T-helper 17 cell (primary cell): ENCODE results near the gene ANKRD44. TPM values are rescaled to one million over a fixed set of nuclear protein-coding genes. Genes with fewer than 3 reads are reported as not detected.
"Not testable (repeated sequence)": the region's sequence is repeated elsewhere in the genome, so short reads cannot be mapped to it uniquely, and the experiment has no call there.

ENCODE experiments used
- ATAC-seq: fragments of 150-1000 bp; cut with Tn5 transposase; 2 replicates; pipeline ENCODE4 v1.10.0; 2021; ENCODE audit warnings: mild to moderate bottlenecking, moderate library complexity
- DNase-seq, 3 donors: peaks; one replicate each; pipeline versions ENCODE4 v3.0.0 to v3.0.0-alpha.2; 2020 to 2021
- H3K9me3 ChIP-seq: one replicate; pipeline ENCODE4 v1.7.0; 2013; ENCODE audit warnings: low read length, mild to moderate bottlenecking; ENCODE audit not compliant: control insufficient read depth, poor library complexity, severe bottlenecking
- H3K27ac Mint-ChIP-seq: one replicate; pipeline ENCODE4 v1.8.0; 2022; ENCODE audit warnings: mild to moderate bottlenecking, moderate library complexity, mixed read lengths
- H3K27me3 Mint-ChIP-seq: one replicate; pipeline ENCODE4 v1.8.0; 2022; ENCODE audit warnings: mixed read lengths
- H3K36me3 Mint-ChIP-seq: one replicate; pipeline ENCODE4 v1.8.0; 2022; ENCODE audit warnings: low read depth, mixed read lengths
- H3K4me1 Mint-ChIP-seq: one replicate; pipeline ENCODE4 v1.8.0; 2022; ENCODE audit warnings: mild to moderate bottlenecking, mixed read lengths
- H3K4me3 Mint-ChIP-seq: one replicate; pipeline ENCODE4 v1.8.0; 2022; ENCODE audit warnings: mild to moderate bottlenecking, moderate library complexity, mixed read lengths
- total RNA-seq, 4 donors: library from RNA in 2 of 4; stranded (reverse) in 2 of 4; gene quantifications; one replicate each; pipeline ENCODE4 v1.2.3 and lab custom pipeline; 2022 to 2026

Gene ANKRD44
- total RNA-seq, 2 donors from 2014 or later, result 232 to 246 TPM

- peak overlapping the region; percentile 53 for H3K27ac Mint-ChIP-seq
- no peaks in the 10 kb centered on the region for H3K36me3 Mint-ChIP-seq
- ATAC-seq (peak; percentile 63), DNase-seq (no peak)
- H3K4me1 Mint-ChIP-seq, result no peaks in the 10 kb centered on the region
- peak overlapping the region; percentile 37 for H3K4me3 Mint-ChIP-seq
- H3K9me3 ChIP-seq, result no peaks in the 10 kb centered on the region
- H3K27me3 Mint-ChIP-seq, result no peaks in the 10 kb centered on the region
Measured at GRCh38 chr2:197052356-197052755, 258.2 kb downstream of the ANKRD44 start.

GRCh38 chr2:197045115-197045514, 265.5 kb downstream of the ANKRD44 start:
- Mint-ChIP-seq H3K4me1 (peaks cover 15% of the 10 kb centered on the region), H3K27ac (peak overlapping the region; percentile 60), H3K36me3 (peaks cover 2% of the 10 kb centered on the region), H3K27me3 (no peaks in the 10 kb centered on the region), H3K4me3 (no peak overlapping the region)
- H3K9me3 ChIP-seq, result no peaks in the 10 kb centered on the region
- no peak for ATAC-seq
- DNase-seq, result no peak

- ATAC-seq (no peak), DNase-seq (no peak)
- peaks cover 23% of the 10 kb centered on the region for H3K4me1 Mint-ChIP-seq
- H3K36me3 Mint-ChIP-seq, result peaks cover 6% of the 10 kb centered on the region
- no peaks in the 10 kb centered on the region for H3K9me3 ChIP-seq
- H3K4me3 Mint-ChIP-seq, result no peak overlapping the region
- H3K27ac Mint-ChIP-seq, result peak overlapping the region; percentile 82
- H3K27me3 Mint-ChIP-seq, result no peaks in the 10 kb centered on the region
Measured at GRCh38 chr2:197042739-197043196, 267.8 kb downstream of the ANKRD44 start.

GRCh38 chr2:197037863-197038398, 272.6 kb downstream of the ANKRD44 start:
- Mint-ChIP-seq H3K27me3 (no peaks in the 10 kb centered on the region), H3K4me3 (no peak overlapping the region), H3K36me3 (peaks cover 7% of the 10 kb centered on the region), H3K27ac (peak overlapping the region; percentile 66), H3K4me1 (peaks cover 35% of the 10 kb centered on the region)
- no peak for ATAC-seq
- DNase-seq, result no peak
- H3K9me3 ChIP-seq, result no peaks in the 10 kb centered on the region

- Mint-ChIP-seq H3K27me3 (no peaks in the 10 kb centered on the region), H3K36me3 (peaks cover 10% of the 10 kb centered on the region), H3K27ac (peak overlapping the region; percentile 57), H3K4me1 (peaks cover 30% of the 10 kb centered on the region), H3K4me3 (no peak overlapping the region)
- no peak for DNase-seq
- H3K9me3 ChIP-seq, result no peaks in the 10 kb centered on the region
- ATAC-seq, result no peak
Measured at GRCh38 chr2:197035002-197035401, 275.6 kb downstream of the ANKRD44 start.

- Mint-ChIP-seq H3K27me3 (no peaks in the 10 kb centered on the region), H3K4me1 (peaks cover 26% of the 10 kb centered on the region), H3K4me3 (no peak overlapping the region), H3K27ac (peak overlapping the region; percentile 57), H3K36me3 (peaks cover 8% of the 10 kb centered on the region)
- ATAC-seq, result no peak
- H3K9me3 ChIP-seq, result no peaks in the 10 kb centered on the region
- DNase-seq, result no peak
Measured at GRCh38 chr2:197034292-197034691, 276.3 kb downstream of the ANKRD44 start.

GRCh38 chr2:197033222-197033621, 277.4 kb downstream of the ANKRD44 start:
- DNase-seq, result no peak
- H3K9me3 ChIP-seq, result no peaks in the 10 kb centered on the region
- Mint-ChIP-seq H3K4me1 (peaks cover 26% of the 10 kb centered on the region), H3K27ac (peak overlapping the region; percentile 1), H3K36me3 (peaks cover 12% of the 10 kb centered on the region), H3K27me3 (no peaks in the 10 kb centered on the region), H3K4me3 (no peak overlapping the region)
- ATAC-seq, result no peak

- ATAC-seq (no peak), DNase-seq (no peak)
- Mint-ChIP-seq H3K27ac (peak overlapping the region; percentile 1), H3K4me1 (peaks cover 22% of the 10 kb centered on the region), H3K4me3 (no peak overlapping the region), H3K27me3 (no peaks in the 10 kb centered on the region), H3K36me3 (peaks cover 14% of the 10 kb centered on the region)
- H3K9me3 ChIP-seq, result no peaks in the 10 kb centered on the region
Measured at GRCh38 chr2:197031803-197032202, 278.8 kb downstream of the ANKRD44 start.

- Mint-ChIP-seq H3K36me3 (peaks cover 20% of the 10 kb centered on the region), H3K27me3 (no peaks in the 10 kb centered on the region), H3K27ac (no peak overlapping the region), H3K4me3 (no peak overlapping the region), H3K4me1 (peaks cover 29% of the 10 kb centered on the region)
- H3K9me3 ChIP-seq, result no peaks in the 10 kb centered on the region
- ATAC-seq (no peak), DNase-seq (no peak)
Measured at GRCh38 chr2:197030090-197030489, 280.5 kb downstream of the ANKRD44 start.

- H3K4me3 Mint-ChIP-seq, result no peak overlapping the region
- peaks cover 23% of the 10 kb centered on the region for H3K36me3 Mint-ChIP-seq
Measured at GRCh38 chr2:197028633-197029032, 281.9 kb downstream of the ANKRD44 start.

GRCh38 chr2:197028230-197028629, 282.4 kb downstream of the ANKRD44 start:
- no peak overlapping the region for H3K27ac Mint-ChIP-seq

More at GRCh38 chr2:197028633-197029032, 281.9 kb downstream of the ANKRD44 start:
- no peaks in the 10 kb centered on the region for H3K9me3 ChIP-seq
- no peak for ATAC-seq
- Mint-ChIP-seq H3K4me1 (peaks cover 20% of the 10 kb centered on the region), H3K27me3 (no peaks in the 10 kb centered on the region), H3K27ac (no peak overlapping the region)
- DNase-seq, result no peak

GRCh38 chr2:197024206-197024605, 286.4 kb downstream of the ANKRD44 start:
- H3K9me3 ChIP-seq, result peaks cover 4% of the 10 kb centered on the region
- peaks cover 11% of the 10 kb centered on the region for H3K4me1 Mint-ChIP-seq
- H3K27me3 Mint-ChIP-seq, result no peaks in the 10 kb centered on the region
- DNase-seq (no peak), ATAC-seq (no peak)
- peak overlapping the region; percentile 57 for H3K27ac Mint-ChIP-seq
- H3K4me3 Mint-ChIP-seq, result no peak overlapping the region
- peaks cover 21% of the 10 kb centered on the region for H3K36me3 Mint-ChIP-seq

More at GRCh38 chr2:197028230-197028629, 282.4 kb downstream of the ANKRD44 start:
- Mint-ChIP-seq H3K27me3 (no peaks in the 10 kb centered on the region), H3K36me3 (peaks cover 23% of the 10 kb centered on the region), H3K4me3 (no peak overlapping the region), H3K4me1 (peaks cover 19% of the 10 kb centered on the region)
- ATAC-seq, result no peak
- no peaks in the 10 kb centered on the region for H3K9me3 ChIP-seq
- no peak for DNase-seq

GRCh38 chr2:197020921-197021320, 289.7 kb downstream of the ANKRD44 start:
- H3K27ac Mint-ChIP-seq, H3K27me3 Mint-ChIP-seq, DNase-seq, ATAC-seq, H3K4me3 Mint-ChIP-seq, H3K9me3 ChIP-seq: not testable (repeated sequence)
- Mint-ChIP-seq H3K36me3 (peaks cover 18% of the 10 kb centered on the region), H3K4me1 (peaks cover 15% of the 10 kb centered on the region)

- no peak for DNase-seq
- no peak overlapping the region for H3K4me3 Mint-ChIP-seq
- peaks cover 15% of the 10 kb centered on the region for H3K36me3 Mint-ChIP-seq
- peak overlapping the region; percentile 16 for H3K27ac Mint-ChIP-seq
- ATAC-seq, result no peak
- H3K9me3 ChIP-seq, result no peaks in the 10 kb centered on the region
- peaks cover 23% of the 10 kb centered on the region for H3K4me1 Mint-ChIP-seq
- no peaks in the 10 kb centered on the region for H3K27me3 Mint-ChIP-seq
Measured at GRCh38 chr2:197013098-197013497, 297.5 kb downstream of the ANKRD44 start.
